Natural killer cell treated with Interleukin-12 subunit alpha and Interleukin-12 subunit beta and Interleukin-15 and Interleukin-18, amount 100 ng/mL, for 72 hours (primary cell): ENCODE measurements around the gene INPP4B. TPM values are rescaled to one million over a fixed set of nuclear protein-coding genes. Genes with fewer than 3 reads are reported as not detected.
"Not testable (repeated sequence)": the region's sequence is repeated elsewhere in the genome, so short reads cannot be mapped to it uniquely, and the experiment has no call there.

Experiments
- ATAC-seq, 2 donors: fragments of 150-1000 bp; cut with Tn5 transposase in 1 of 2; sonication (Bioruptor Pico), chemical (Tn5 transposase) in 1 of 2; 2 replicates each; pipeline ENCODE4 v1.10.0; 2021
- DNase-seq: peaks from one replicate; pipeline ENCODE4 v3.0.0; 2022; ENCODE audit warnings: low spot score
- H3K27ac Mint-ChIP-seq, 2 donors: 1 replicate in 1 of 2; 2 replicates in 1 of 2; pipeline ENCODE4 v1.8.0; 2022; ENCODE audit warnings: mixed read lengths in 2 of 2, mild to moderate bottlenecking in 1 of 2, moderate library complexity in 1 of 2
- H3K27me3 Mint-ChIP-seq, 2 donors: 1 replicate in 1 of 2; 2 replicates in 1 of 2; pipeline ENCODE4 v1.8.0; 2022; ENCODE audit warnings: mixed read lengths in 2 of 2
- H3K36me3 Mint-ChIP-seq: one replicate; pipeline ENCODE4 v1.8.0; 2022; ENCODE audit warnings: mixed read lengths
- H3K4me1 Mint-ChIP-seq, 2 donors: 1 replicate in 1 of 2; 2 replicates in 1 of 2; pipeline ENCODE4 v1.8.0; 2022; ENCODE audit warnings: low read depth in 2 of 2, mixed read lengths in 2 of 2, mild to moderate bottlenecking in 1 of 2
- H3K4me3 Mint-ChIP-seq: one replicate; pipeline ENCODE4 v1.8.0; 2022; ENCODE audit warnings: mixed read lengths
- H3K9me3 Mint-ChIP-seq: 2 replicates; pipeline ENCODE4 v1.8.0; 2022; ENCODE audit warnings: mixed read lengths
- total RNA-seq, 2 donors: library from RNA; stranded (reverse); gene quantifications; one replicate each; pipeline ENCODE4 v1.2.3, GENCODE V29; 2022

INPP4B gene
- total RNA-seq, 2 donors from 2014 or later: 3.2 to 25.6 TPM

- no peak overlapping the region for H3K4me3 Mint-ChIP-seq
- H3K36me3 Mint-ChIP-seq: no peaks in the 10 kb centered on the region
- H3K27ac Mint-ChIP-seq: no peak overlapping the region
- no peaks in the 10 kb centered on the region for H3K27me3 Mint-ChIP-seq
- no peak for ATAC-seq
- no peak for DNase-seq
- no peaks in the 10 kb centered on the region for H3K4me1 Mint-ChIP-seq
- H3K9me3 Mint-ChIP-seq: peaks cover 5% of the 10 kb centered on the region
Observed at GRCh38 chr4:142544594-142544993, 301.5 kb downstream of the INPP4B start.

GRCh38 chr4:142544039-142544438, 302.1 kb downstream of the INPP4B start:
- H3K27ac Mint-ChIP-seq: no peak overlapping the region
- no peak for DNase-seq
- H3K27me3 Mint-ChIP-seq: no peaks in the 10 kb centered on the region
- no peaks in the 10 kb centered on the region for H3K36me3 Mint-ChIP-seq
- H3K4me3 Mint-ChIP-seq: no peak overlapping the region
- H3K4me1 Mint-ChIP-seq: no peaks in the 10 kb centered on the region
- ATAC-seq: no peak
- H3K9me3 Mint-ChIP-seq: peaks cover 5% of the 10 kb centered on the region

DNA sequence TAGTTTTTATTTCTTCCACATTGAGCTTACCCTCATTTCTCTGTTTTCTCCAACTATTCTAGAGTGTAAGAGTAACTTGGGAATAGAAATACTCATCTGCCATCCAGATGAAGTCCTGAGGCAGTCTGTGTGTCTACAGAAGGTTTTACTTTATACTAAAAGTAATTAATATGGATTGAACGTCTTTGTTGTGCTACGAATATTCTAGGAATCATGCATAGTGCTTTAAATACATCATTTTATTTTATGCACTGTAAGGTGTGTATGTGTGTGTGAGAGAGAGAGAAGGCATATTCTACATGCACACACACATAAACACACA, 305.7 kb downstream of the INPP4B start:
- DNase-seq (no peak), ATAC-seq (no peak)
- Mint-ChIP-seq H3K36me3 (no peaks in the 10 kb centered on the region), H3K9me3 (no peaks in the 10 kb centered on the region), H3K4me3 (no peak overlapping the region), H3K27ac (no peak overlapping the region), H3K27me3 (no peaks in the 10 kb centered on the region), H3K4me1 (no peaks in the 10 kb centered on the region)

DNA sequence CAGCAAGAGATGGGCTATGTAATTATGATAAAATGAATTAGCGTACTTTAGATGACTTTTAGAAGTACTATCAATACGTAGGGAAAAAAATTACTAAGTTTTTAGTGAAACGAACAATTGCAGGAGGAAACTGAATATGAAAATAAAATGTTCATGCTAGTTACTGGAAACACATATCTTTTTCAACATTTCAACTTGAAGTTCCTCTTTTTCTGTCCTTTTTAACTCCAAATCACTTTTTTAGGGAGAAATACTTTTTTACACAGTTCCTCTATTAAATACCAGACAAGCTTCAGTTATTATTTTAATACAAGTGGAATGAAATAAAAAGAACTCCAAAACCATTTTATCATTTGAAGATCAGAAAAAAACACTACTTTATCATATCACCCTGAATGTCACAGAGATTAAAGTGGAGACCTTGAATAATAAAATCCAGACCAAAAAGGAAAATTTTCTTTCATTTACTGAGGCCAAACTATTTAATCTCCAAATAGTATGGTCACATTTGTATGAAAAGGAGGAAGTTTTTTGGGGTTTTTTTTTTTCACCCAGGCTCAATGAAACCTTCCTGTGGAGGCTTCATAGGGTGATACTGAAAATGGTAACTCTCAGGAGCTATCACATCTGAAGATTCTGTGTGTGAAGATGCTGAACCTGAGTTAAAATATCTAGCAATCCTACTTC, 306.2 kb downstream of the INPP4B start:
- H3K27ac Mint-ChIP-seq: no peak overlapping the region
- no peak overlapping the region for H3K4me3 Mint-ChIP-seq
- no peaks in the 10 kb centered on the region for H3K27me3 Mint-ChIP-seq
- ATAC-seq (no peak), DNase-seq (no peak)
- no peaks in the 10 kb centered on the region for H3K4me1 Mint-ChIP-seq
- H3K36me3 Mint-ChIP-seq: no peaks in the 10 kb centered on the region
- no peaks in the 10 kb centered on the region for H3K9me3 Mint-ChIP-seq

DNA sequence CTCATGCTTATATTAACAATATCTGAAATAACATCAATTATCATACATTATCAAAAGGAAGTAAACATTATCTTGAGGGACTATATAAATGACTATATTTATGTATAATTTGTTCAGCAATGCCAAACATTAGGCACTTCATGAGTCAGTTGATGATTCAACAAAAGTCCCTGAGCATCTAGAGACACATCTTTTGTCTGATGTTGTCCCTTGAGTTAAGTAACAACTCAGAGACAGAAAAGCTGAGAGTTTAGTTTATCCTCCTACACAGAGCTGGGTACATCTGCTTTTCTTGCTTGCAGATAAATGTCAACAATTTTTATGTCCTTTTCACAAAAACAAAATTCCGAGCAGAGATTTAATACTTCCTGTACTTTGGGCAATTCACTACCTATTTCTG, 311.1 kb downstream of the INPP4B start:
- Mint-ChIP-seq H3K4me1 (no peaks in the 10 kb centered on the region), H3K4me3 (no peak overlapping the region), H3K27ac (no peak overlapping the region), H3K36me3 (no peaks in the 10 kb centered on the region), H3K9me3 (peaks cover 4% of the 10 kb centered on the region), H3K27me3 (no peaks in the 10 kb centered on the region)
- ATAC-seq (no peak), DNase-seq (no peak)

DNA sequence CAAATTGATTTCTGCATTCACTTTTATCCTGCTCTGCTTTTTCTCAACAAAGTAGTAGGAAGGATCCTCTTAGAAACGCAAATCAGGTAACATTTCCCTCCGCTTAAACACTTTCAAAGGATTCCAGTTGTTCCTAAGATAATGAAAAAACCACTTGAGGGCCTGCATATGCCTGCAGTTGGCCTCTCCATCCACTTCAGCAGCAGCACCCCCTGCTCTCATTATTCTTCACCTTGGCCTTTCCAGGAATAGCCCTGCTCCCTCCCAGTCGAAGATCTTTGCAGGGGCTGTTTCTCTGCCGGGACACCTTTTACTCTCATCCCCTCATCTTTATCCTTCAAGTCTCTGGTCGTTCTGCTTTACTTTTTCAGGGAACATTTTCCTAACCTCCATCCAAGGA, 314.0 kb downstream of the INPP4B start:
- H3K4me3 Mint-ChIP-seq: no peak overlapping the region
- H3K27ac Mint-ChIP-seq: no peak overlapping the region
- ATAC-seq: no peak
- peaks cover 4% of the 10 kb centered on the region for H3K9me3 Mint-ChIP-seq
- H3K27me3 Mint-ChIP-seq: no peaks in the 10 kb centered on the region
- no peaks in the 10 kb centered on the region for H3K4me1 Mint-ChIP-seq
- DNase-seq: no peak
- H3K36me3 Mint-ChIP-seq: no peaks in the 10 kb centered on the region

DNA sequence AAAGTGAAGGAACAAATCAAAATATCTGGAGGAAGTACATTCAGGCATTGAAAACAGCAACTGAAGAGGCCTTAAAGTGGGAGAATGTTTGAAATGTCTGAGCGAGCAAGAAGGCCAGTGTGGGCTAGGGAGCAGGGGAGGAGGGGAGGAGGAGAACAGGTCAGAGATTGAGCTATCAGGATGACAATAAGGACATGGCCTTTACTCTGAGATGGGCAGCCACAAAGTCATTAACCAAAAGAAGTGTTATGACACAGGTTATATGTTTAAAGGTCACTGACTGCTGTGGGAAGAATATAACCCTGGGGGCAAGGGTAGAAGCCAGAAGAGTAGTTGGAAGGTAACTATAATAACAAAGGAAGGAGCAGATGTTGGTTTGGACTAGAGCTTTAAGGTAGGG, 315.4 kb downstream of the INPP4B start:
- no peak overlapping the region for H3K4me3 Mint-ChIP-seq

DNA sequence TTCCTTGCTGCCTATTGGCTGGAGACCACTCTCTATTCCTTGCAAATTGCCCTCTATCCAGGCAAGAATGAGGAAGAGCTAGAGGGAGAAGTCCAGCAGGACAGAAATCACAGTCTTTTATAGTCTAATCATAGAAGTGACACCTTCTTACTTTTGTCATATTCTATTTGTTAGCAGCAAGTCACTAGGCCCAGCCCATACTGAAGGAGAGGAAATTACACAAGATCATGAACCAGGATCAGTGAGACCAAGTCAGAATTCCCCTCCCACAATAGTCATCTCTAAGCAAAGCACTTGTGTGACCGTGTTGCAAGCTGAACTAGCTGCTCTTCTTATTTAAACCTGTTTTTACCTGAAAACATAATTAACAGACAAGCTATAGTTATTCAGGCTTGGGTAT, 317.7 kb downstream of the INPP4B start:
- peaks cover 4% of the 10 kb centered on the region for H3K9me3 Mint-ChIP-seq
- no peaks in the 10 kb centered on the region for H3K4me1 Mint-ChIP-seq
- ATAC-seq: no peak
- no peaks in the 10 kb centered on the region for H3K27me3 Mint-ChIP-seq
- no peak overlapping the region for H3K4me3 Mint-ChIP-seq
- no peak overlapping the region for H3K27ac Mint-ChIP-seq
- no peak for DNase-seq
- H3K36me3 Mint-ChIP-seq: no peaks in the 10 kb centered on the region

More for the DNA sequence above, 315.4 kb downstream of the INPP4B start:
- no peak overlapping the region for H3K27ac Mint-ChIP-seq
- no peaks in the 10 kb centered on the region for H3K36me3 Mint-ChIP-seq
- ATAC-seq: no peak
- H3K9me3 Mint-ChIP-seq: peaks cover 4% of the 10 kb centered on the region
- DNase-seq: no peak
- H3K27me3 Mint-ChIP-seq: no peaks in the 10 kb centered on the region
- no peaks in the 10 kb centered on the region for H3K4me1 Mint-ChIP-seq

GRCh38 chr4:142523111-142523510, 323.0 kb downstream of the INPP4B start:
- Mint-ChIP-seq H3K4me3 (no peak overlapping the region), H3K36me3 (no peaks in the 10 kb centered on the region), H3K9me3 (no peaks in the 10 kb centered on the region), H3K4me1 (no peaks in the 10 kb centered on the region), H3K27ac (no peak overlapping the region), H3K27me3 (no peaks in the 10 kb centered on the region)
- no peak for DNase-seq
- no peak for ATAC-seq

DNA sequence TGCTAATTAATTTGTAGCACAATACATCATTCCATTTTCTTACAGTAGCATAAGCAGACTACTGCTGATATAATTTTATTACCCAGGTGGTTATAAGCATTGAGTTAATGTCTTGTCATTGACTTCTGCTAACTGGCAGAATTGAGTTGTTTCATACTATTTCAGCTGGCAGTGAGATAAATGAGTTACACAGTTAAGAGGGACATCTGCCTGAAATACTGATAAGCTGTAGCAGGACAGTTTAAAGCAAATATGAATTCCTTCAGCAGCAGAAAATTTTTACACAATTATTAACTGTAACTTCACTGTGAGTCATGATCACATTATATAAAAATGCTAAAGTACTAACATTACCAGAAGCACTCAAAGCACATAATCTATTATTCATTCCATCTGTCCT, 326.8 kb downstream of the INPP4B start:
- Mint-ChIP-seq H3K27me3 (no peaks in the 10 kb centered on the region), H3K4me1 (no peaks in the 10 kb centered on the region), H3K36me3 (no peaks in the 10 kb centered on the region), H3K9me3 (no peaks in the 10 kb centered on the region), H3K4me3 (no peak overlapping the region), H3K27ac (no peak overlapping the region)
- ATAC-seq (no peak), DNase-seq (no peak)

DNA sequence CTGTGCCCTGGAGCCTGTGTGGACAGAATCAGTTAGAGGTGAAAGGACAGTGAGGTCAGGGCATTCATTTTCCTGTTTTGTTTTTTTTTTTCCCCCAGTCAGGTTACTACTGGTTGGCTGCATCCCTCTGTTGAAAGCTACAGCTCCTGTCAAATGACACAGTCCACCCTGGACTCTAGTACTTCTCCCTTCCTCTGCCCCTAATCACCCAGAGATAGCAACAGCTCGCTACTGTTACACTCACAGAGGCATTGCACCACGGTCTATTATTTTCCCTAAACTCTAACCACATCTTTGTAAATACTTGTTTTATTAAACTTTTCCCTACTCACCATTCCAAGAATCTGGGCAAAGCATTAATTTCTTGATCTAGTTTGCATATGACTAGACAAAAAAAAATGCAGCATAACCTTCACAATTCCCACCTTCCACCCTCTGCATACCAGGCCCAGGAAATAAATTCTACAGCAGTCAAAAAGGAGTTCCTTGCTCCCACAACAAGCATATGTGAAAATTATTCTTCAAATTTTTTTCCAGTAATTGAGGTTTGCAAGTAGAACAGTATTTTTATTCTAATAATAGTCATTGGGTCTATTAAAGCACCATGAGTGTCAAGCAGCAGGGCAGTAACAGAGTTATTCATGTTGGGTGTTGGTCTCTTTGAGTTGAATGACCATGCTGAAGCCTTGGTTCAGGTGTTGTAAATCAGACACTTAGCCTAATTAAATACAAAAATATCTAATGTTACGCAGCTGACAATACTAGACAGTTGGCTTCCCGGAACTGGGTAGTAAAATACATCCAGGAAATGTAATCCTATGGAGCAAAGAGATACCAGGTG, 329.2 kb downstream of the INPP4B start:
- no peak for ATAC-seq
- no peaks in the 10 kb centered on the region for H3K9me3 Mint-ChIP-seq
- H3K27me3 Mint-ChIP-seq: no peaks in the 10 kb centered on the region
- no peak overlapping the region for H3K27ac Mint-ChIP-seq
- H3K4me3 Mint-ChIP-seq: no peak overlapping the region
- no peak for DNase-seq
- no peaks in the 10 kb centered on the region for H3K4me1 Mint-ChIP-seq
- no peaks in the 10 kb centered on the region for H3K36me3 Mint-ChIP-seq

- no peak overlapping the region for H3K27ac Mint-ChIP-seq
- H3K27me3 Mint-ChIP-seq: no peaks in the 10 kb centered on the region
- no peaks in the 10 kb centered on the region for H3K9me3 Mint-ChIP-seq
- no peak overlapping the region for H3K4me3 Mint-ChIP-seq
- no peaks in the 10 kb centered on the region for H3K36me3 Mint-ChIP-seq
- no peaks in the 10 kb centered on the region for H3K4me1 Mint-ChIP-seq
- no peak for ATAC-seq
- DNase-seq: no peak
Observed at GRCh38 chr4:142512161-142512560, 333.9 kb downstream of the INPP4B start.

- DNase-seq (no peak), ATAC-seq (no peak)
- no peaks in the 10 kb centered on the region for H3K4me1 Mint-ChIP-seq
- H3K4me3 Mint-ChIP-seq: no peak overlapping the region
- H3K36me3 Mint-ChIP-seq: no peaks in the 10 kb centered on the region
- H3K27ac Mint-ChIP-seq: no peak overlapping the region
- no peaks in the 10 kb centered on the region for H3K27me3 Mint-ChIP-seq
- no peaks in the 10 kb centered on the region for H3K9me3 Mint-ChIP-seq
Observed at GRCh38 chr4:142509881-142510280, 336.2 kb downstream of the INPP4B start.

GRCh38 chr4:142509381-142509780, 336.7 kb downstream of the INPP4B start:
- not testable (repeated sequence) for H3K4me3 Mint-ChIP-seq, ATAC-seq, H3K4me1 Mint-ChIP-seq, H3K36me3 Mint-ChIP-seq, DNase-seq, H3K9me3 Mint-ChIP-seq, H3K27ac Mint-ChIP-seq, H3K27me3 Mint-ChIP-seq
